BE2C (cell line): ENCODE measurements around the gene TFPT.

ENCODE experiments used
- DNase-seq: peaks from one replicate; pipeline ENCODE4 v3.0.0-alpha.2; 2020
- H3K27me3 ChIP-seq: fragments of 250-450 bp; sonication (Bioruptor Pico); 2 replicates; pipeline ENCODE4 v1.5.1; 2020; ENCODE audit warnings: mild to moderate bottlenecking
- H3K36me3 ChIP-seq: fragments of 250-450 bp; sonication (Bioruptor Pico); 2 replicates; pipeline ENCODE4 v1.5.1; 2020; ENCODE audit warnings: mild to moderate bottlenecking
- H3K4me1 ChIP-seq: fragments of 250-450 bp; sonication (Bioruptor Pico); 2 replicates; pipeline ENCODE4 v1.5.1; 2020
- H3K4me3 ChIP-seq: 2 replicates; pipeline ENCODE4 v1.5.1; 2011; ENCODE audit warnings: low read depth, low read length
- H3K9me3 ChIP-seq: fragments of 250-450 bp; sonication (Bioruptor Pico); 2 replicates; pipeline ENCODE4 v1.5.1; 2020
- TF ChIP-seq, protein P1 (sequence below): IDR thresholded peaks from 2 replicates; pipeline ENCODE4 v1.5.1; 2012; ENCODE audit warnings: mild to moderate bottlenecking, low read depth, low read length

Gene TFPT

DNA sequence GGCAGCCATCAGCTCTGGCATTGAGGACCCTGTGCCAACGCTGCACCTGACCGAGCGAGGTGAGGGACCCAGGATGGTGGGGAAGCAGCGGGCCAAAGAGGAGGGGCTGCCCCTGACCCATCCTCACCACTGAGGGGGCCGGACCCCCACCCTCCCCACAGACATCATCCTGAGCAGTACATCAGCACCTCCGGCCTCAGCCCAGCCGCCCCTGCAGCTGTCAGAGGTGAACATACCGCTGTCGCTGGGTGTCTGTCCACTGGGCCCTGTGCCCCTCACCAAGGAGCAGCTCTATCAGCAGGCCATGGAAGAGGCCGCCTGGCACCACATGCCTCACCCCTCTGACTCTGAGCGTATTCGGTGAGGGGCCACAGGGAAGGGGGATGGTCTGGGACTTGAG lies 36.8 kb upstream of the TFPT start:
- H3K4me1 ChIP-seq: no peaks in the 10 kb centered on the region
- no peaks in the 10 kb centered on the region for H3K9me3 ChIP-seq
- H3K4me3 ChIP-seq: no peak overlapping the region
- TF ChIP-seq, protein P1, sequence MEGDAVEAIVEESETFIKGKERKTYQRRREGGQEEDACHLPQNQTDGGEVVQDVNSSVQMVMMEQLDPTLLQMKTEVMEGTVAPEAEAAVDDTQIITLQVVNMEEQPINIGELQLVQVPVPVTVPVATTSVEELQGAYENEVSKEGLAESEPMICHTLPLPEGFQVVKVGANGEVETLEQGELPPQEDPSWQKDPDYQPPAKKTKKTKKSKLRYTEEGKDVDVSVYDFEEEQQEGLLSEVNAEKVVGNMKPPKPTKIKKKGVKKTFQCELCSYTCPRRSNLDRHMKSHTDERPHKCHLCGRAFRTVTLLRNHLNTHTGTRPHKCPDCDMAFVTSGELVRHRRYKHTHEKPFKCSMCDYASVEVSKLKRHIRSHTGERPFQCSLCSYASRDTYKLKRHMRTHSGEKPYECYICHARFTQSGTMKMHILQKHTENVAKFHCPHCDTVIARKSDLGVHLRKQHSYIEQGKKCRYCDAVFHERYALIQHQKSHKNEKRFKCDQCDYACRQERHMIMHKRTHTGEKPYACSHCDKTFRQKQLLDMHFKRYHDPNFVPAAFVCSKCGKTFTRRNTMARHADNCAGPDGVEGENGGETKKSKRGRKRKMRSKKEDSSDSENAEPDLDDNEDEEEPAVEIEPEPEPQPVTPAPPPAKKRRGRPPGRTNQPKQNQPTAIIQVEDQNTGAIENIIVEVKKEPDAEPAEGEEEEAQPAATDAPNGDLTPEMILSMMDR: no peak
- H3K36me3 ChIP-seq: peaks cover 93% of the 10 kb centered on the region
- no peak for DNase-seq
- H3K27me3 ChIP-seq: no peaks in the 10 kb centered on the region

DNA sequence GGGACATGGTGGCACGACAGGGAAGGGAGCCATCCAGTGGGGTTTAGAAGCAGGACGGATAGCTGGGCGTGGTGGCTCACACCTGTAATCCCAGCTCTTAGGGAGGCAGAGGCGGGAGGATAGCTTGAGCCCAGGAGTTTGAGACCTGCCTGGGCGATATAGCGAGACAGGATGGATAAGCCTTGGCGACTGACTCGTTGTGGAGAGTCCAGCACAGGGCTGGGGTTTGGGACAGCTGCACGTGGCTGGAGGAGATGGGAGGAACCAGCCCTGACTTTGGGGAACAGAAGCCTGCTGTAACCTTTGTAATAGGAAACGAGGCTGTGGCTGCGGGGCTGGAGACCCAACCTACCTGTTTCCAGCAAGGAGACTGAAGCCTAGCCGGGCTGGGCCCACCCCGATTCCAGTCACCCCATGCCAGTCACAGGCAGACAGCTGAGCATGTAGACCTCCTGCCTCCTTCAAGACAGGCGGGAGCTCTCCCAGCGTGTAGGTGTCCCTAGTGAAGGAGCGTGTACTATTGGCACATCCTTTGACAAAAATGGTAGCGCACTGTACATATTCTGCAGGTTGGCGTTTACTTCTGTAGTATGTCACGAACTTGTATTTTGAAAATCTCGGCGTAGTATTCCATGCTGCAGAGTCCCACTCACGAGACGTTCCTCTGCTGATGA lies 36.0 kb upstream of the TFPT start:
- DNase-seq: no peak
- TF ChIP-seq, protein P1: no peak
- H3K27me3 ChIP-seq: no peaks in the 10 kb centered on the region
- H3K4me3 ChIP-seq: no peak overlapping the region
- no peaks in the 10 kb centered on the region for H3K4me1 ChIP-seq
- H3K9me3 ChIP-seq: no peaks in the 10 kb centered on the region
- peaks cover 93% of the 10 kb centered on the region for H3K36me3 ChIP-seq

DNA sequence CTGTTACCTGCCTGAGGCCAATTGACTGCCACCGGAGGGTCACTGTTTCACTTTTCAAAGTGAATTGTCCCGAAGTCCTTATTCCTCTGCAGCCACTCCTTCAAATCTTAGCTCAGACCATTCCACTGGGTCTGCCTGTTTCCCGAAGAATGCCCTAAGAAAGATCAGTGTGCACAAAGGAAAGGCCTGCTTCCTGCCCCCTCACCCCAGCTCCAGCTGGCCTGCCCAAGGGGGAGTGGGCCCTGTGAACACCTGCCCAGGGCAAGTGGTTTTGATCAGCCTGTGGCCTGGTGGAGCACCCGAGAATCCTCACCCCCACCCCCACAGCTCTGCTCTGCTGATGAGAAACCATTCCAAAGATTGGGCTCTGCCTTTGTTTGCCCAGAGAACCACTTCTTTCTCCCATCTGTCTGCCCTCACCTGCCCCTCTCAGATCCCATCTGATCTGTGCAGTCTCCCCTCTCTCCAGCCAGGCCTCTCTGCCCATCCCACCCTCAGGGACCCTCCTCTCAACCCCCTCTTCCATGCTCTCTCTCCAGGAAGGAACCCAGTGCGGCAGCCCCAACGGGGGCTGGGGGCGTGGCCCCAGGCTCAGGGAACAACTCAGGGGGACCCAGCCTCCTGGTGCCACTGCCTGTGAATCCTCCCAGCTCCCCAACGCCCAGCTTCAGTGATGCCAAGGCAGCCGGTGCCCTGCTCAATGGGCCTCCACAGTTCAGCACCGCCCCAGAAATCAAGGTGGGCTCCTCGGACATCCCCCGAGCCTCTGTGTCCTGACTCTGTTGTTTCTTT lies 33.8 kb upstream of the TFPT start:
- H3K36me3 ChIP-seq: peaks cover 93% of the 10 kb centered on the region

DNA sequence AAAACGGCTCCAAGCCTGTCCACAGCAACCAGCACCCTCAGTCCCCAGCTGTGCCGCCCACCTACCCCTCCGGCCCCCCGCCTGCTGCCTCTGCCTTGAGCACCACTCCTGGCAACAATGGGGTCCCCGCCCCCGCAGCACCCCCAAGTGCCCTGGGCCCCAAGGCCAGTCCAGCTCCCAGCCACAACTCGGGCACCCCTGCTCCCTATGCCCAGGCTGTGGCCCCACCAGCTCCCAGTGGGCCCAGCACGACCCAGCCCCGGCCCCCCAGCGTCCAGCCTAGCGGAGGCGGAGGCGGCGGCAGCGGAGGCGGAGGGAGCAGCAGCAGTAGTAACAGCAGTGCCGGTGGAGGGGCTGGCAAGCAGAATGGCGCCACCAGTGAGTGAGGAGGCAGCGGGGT lies 32.7 kb upstream of the TFPT start:
- Histone ChIP-seq H3K36me3 (peaks cover 95% of the 10 kb centered on the region), H3K27me3 (no peaks in the 10 kb centered on the region), H3K4me1 (no peaks in the 10 kb centered on the region), H3K9me3 (no peaks in the 10 kb centered on the region), H3K4me3 (no peak overlapping the region)
- TF ChIP-seq, protein P1: no peak
- no peak for DNase-seq

More for the DNA sequence above, 33.8 kb upstream of the TFPT start:
- TF ChIP-seq, protein P1: no peak
- Histone ChIP-seq H3K27me3 (no peaks in the 10 kb centered on the region), H3K4me3 (no peak overlapping the region), H3K4me1 (no peaks in the 10 kb centered on the region), H3K9me3 (no peaks in the 10 kb centered on the region)
- no peak for DNase-seq

DNA sequence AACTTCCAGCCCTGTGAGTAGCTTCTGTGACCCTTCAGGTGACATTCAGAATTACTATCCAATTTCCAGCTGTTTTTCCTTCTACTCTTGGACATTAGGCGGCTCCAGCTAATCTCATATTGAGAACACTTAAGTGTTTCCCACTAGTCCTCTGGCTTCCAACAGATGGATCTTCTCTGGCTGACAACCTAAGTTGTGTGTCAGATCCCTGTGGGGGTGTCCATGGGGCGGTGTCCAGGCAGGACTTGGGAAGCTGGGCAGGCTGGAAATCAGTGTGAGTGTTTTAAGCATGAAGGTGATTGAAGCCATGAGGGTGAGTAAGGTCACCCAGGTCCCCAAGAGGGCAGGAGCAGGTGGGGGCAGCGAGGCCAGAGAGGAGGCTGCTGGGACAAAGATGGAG lies 32.2 kb upstream of the TFPT start:
- no peaks in the 10 kb centered on the region for H3K4me1 ChIP-seq
- no peaks in the 10 kb centered on the region for H3K9me3 ChIP-seq
- TF ChIP-seq, protein P1: no peak
- H3K4me3 ChIP-seq: no peak overlapping the region
- H3K36me3 ChIP-seq: peaks cover 95% of the 10 kb centered on the region
- no peaks in the 10 kb centered on the region for H3K27me3 ChIP-seq
- DNase-seq: no peak

DNA sequence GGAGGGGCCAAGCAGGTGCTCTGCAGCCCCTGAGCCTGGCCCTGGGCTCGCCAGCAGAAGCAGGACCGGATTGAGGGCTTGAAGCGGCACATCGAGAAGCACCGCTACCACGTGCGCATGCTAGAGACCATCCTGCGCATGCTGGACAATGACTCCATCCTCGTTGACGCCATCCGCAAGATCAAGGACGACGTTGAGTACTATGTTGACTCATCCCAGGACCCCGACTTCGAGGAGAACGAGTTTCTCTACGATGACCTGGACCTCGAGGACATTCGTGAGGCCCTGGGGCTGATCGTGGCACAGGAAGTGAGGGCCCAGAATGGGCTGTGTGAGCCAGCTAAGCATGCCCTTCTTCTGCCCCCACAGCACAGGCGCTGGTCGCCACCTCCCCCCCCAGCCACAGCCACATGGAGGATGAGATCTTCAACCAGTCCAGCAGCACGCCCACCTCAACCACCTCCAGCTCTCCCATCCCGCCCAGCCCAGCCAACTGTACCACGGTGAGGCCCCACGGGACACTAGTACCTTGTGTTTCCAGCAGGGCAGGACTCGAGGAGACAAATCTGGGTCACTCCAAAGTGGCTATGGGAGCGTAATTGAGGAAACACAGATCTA lies 30.2 kb upstream of the TFPT start:
- Histone ChIP-seq H3K36me3 (peaks cover 93% of the 10 kb centered on the region), H3K9me3 (no peaks in the 10 kb centered on the region), H3K27me3 (no peaks in the 10 kb centered on the region), H3K4me3 (no peak overlapping the region), H3K4me1 (no peaks in the 10 kb centered on the region)
- TF ChIP-seq, protein P1: no peak
- no peak for DNase-seq
